HG03439 (cell line): Measurements from ENCODE around the gene SLC16A8.
A peak's percentile ranks its signal among the peaks of the same experiment; 100 is the strongest.

Experiments
- ATAC-seq: cut with Tn5 transposase; IDR thresholded peaks from one replicate; pipeline ENCODE4 v1.9.1; 2021; ENCODE audit warnings: mild to moderate bottlenecking, moderate library complexity; ENCODE audit not compliant: unreplicated experiment

The SLC16A8 gene

GRCh38 chr22:38073150-38074130, 10.5 kb downstream of the SLC16A8 start:
- no peak for ATAC-seq

DNA sequence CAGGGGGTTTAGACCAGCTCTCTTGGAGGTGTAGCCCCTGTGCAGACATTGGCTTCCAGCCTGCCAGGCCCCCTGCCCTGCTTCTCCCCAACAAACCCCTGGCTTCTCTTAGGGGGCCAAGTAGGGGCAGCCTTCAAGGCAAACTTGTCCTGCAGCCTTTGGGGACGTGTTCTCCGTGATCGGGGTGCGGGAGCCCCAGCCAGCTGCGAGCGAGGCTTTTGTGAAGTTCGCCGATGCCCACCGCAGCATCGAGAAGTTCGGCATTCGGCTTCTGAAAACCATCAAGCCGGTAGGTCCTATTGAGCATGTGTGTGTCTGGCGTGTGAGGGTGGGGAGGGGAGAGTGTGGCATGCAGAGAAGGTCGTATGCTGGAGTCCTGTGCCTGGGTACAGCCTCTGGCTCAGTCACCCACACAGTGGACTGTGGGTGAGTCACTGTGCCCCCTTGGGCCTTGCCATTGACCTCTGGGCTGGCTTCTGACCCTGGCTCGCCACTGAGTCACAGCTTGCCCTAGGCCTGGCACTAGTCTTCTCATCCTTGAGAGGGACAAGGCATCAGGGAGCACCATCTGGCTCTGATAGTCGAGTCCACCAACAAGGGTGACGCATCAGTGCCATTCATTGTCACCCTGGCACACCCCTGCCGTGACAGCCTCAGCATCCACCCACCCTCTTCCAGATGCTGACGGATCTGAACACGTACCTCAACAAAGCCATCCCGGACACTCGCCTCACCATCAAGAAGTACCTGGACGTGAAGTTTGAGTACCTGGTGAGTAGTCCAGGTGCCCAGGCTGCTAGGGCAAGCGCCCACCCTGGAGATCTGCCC, 11.4 kb downstream of the SLC16A8 start:
- no peak for ATAC-seq

- no peak for ATAC-seq
These were observed 12.3 kb downstream of the SLC16A8 start for GRCh38 chr22:38071421-38072321.

DNA sequence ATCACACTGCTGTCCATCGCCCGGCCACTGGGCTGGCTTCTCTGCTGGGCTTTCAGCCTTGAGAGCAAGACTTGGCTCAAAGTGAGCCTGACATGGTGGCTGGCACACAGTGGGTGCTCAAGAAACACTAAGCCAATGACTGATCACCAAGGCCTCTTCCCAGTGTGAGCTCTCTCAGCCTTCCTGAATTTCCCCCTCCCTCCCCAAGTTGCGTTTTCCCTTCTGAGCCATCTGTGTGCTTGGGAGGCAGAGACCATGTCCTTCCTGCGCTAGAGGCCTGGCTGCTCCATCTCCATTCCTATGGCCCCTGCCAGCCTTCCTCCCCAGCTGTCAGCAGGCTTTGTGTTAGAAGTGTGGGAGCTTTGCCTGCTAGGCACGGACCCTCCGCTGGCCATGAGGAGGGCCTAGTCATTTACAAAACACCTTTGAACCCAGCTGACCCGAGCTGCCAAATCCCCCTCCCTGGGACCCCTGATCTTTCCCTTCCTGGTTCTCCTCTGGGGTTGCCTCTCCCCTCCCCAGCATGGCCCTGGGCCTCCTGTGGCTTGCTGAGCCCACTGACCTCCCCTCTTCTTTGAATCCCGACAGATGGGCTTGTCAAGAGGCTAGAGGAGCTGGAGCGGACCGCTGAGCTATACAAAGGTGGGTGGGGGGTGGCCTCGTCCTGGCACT, 13.6 kb downstream of the SLC16A8 start:
- no peak for ATAC-seq

DNA sequence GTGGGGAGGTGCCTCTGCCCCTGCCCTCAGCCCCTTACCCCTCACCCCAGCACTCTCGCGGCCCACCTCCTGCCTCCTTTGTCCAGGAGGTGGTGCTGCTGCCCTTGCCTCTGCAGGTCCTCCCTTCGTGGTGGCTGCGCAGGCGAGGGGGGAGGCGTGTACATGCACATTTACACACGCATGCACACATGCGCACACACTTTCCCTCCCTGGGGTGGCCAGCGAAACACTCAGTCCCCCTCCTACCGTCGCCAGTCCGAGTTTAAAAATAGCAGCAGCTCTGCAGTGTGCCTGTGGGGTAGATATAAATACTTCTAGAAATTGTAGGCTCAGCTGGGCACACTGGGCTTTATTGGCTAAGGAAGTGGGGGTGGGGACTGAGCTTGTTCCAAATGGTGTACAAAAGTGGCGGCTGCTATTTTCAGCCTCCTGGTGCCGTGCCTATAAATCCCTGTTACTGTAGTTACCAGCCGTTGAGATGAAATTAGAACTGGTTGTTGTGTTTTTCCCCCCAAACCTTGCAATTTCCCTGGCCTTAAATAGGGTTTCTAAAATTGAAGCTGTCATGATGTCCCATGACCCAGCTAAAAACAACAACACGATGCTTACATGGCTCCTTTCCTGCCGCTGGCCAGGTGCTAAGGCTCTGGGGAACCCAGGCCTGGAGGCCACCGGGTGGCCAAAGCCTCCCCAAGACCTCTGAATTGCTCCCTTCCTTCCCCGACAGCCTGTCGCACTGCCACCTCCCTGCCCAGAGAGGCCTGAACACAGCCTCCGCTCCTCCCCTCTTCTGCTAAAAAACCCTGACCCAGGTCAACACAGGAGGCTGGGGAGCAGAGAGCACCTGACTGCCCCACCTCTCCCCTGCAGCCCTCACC, 14.4 kb downstream of the SLC16A8 start:
- no peak for ATAC-seq

GRCh38 chr22:38068641-38069371, 15.2 kb downstream of the SLC16A8 start:
- no peak for ATAC-seq

GRCh38 chr22:38067761-38068360, 16.1 kb downstream of the SLC16A8 start:
- ATAC-seq = no peak

DNA sequence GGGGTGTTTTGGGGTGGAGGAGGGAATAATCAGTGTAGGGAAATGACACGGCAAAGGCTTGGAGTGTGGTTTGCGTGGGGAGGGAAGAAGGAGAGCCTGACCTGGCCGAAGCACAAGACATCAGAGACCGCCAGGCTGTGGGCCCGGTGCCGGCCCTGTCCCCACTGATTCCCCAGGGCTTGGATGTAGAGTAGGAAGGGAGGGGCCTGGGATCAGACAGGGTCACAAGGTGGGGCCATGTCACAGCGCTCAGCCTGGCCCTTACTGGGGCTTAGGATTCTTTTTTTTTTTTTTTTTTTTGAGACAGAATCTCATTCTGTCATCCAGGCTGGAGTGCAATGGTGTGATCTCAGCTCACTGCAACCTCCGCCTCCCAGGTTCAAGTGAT, 17.0 kb downstream of the SLC16A8 start:
- ATAC-seq = no peak

DNA sequence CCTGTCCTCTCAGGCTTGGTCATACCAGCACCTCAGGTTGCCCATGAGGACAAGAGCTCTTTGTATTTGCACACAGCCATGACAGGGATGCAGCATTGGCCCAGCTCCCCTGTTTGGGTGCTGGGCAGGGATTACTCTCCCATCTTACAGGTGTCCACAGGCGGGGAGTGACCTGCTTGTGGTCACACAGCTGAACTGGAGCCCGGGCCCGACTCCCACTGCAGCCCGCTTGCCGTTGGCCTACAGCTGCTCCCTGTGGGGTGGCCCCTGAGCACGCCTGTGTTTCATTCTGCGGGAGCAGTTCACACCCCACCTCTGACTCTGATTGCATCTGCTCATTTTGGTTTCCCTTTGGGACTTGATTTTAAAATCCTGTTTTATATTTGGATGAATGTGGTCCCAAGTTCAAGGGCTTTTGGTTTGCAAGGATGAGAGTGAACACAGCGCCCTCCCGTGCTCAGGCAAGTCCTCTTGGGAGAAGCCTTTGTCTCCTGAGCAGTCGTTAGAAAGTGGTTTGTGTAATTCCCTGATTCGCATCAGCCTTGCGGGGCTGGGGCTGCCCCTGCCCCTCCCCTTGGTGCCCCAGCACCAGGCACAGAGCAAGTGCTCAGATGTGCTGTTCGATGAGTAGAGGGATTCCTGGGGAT, 17.5 kb downstream of the SLC16A8 start:
- no peak for ATAC-seq

- ATAC-seq = no peak
These were observed 18.4 kb downstream of the SLC16A8 start for GRCh38 chr22:38065539-38065938.

DNA sequence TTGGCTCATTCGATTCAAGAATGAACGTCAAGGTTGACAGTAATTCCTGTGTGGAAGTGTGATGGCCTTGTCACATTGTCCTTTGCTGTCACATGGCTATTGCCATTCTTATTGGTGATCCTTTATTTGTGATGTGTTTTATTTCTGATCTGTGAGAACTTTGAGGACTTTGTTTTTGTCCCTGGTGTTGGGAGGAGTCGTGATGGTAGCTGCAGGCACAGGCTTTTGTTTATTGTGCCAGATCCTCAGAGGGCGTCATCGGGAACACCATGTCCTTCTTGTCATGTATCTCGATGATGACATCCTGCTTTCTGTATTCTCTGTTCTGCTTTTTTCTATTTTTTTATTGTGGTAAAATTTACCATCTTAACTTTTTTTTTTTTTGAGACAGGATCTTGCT, 21.2 kb downstream of the SLC16A8 start:
- no peak for ATAC-seq

GRCh38 chr22:38056969-38057891, 26.8 kb downstream of the SLC16A8 start, which contains the start of gene PICK1:
Gene PICK1 (plus strand): TSS chr22:38057404. CDS start chr22:38057810, 406 bp downstream.
- ATAC-seq = peak; percentile 52

DNA sequence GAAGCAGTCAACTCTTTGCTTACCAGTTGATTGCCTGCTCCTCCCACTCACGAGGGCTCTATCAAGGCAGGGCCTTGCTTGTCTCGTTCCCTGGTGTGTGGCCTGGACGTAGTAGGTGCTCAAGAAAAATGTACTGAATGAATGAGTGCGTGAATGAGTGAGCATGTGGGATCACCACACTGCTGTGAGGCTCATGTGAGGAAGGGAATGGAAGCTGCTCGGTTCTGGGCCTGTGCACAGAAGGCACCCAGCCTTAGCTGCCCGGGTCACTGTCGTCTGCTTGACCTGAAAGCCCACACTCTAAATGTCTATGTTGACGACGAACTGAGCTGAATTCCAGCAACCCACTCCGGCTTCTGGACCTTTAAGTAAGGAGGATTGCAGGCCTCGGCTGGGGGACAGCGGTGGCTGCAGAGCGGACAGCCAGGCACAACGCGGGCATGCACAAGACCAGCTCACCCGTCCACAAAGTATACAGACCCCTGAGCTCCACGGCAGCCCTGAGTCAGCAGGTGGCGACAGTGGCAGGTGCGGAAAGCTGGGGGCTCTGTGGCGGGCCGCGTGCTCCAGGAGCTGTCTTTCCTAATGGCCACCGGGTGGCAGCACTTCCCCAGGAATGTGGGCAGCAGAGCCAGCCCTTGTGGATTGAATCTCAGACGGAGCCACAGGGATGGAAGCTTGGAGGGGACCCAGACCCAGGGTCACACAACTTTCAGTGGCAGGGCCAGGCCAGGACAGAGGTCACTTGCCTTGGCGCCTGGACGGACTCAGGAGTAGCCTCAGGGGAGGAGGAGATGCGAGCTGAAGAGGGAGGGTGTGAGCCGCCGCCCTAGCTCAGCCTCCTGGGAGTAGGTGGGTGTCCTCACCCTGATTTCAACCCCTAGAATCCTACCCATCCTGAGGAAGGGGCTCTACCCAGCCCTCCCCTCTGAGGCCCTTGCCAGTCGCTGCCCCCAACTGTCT, 31.8 kb downstream of the SLC16A8 start:
- no peak for ATAC-seq

DNA sequence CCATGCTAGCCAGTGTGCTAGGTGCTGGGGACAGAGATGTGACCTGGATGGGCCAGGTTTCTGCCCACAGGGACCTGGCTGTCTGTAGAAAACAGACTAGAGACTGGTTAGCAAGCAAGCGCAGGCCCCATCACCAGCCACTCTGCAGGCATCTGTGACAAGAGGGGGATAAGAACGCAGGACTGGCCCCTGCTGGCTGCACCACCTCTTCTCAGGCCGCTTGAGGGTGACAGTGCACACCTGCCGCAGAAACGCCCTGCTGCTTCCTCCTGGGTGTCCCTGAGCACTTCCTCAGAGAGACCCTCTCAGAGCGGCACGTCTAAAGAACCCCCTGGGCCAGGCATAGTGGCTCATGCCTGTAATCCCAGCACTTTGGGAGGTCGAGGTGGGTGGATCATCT, 32.7 kb downstream of the SLC16A8 start:
- no peak for ATAC-seq

DNA sequence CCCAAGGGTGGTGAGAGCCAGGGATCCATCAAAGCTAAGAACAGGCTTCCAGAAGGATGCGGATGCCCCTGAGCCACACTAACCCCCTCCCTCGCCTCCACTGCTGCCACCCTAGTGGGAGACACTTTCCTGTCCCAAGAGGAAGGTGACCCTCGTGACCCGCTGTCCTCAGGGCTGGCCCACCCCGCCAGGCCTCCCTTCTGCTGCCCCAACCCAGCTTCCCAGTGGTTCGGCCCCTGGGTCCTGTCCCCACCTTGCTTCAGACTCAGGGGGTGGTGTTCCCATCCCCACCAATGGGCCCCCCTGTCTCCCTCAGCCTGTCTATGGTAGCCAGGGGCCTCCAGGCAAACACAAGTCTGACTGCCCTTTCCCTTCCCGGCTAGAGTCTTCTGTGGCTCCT, 33.3 kb downstream of the SLC16A8 start:
- ATAC-seq = no peak
